IPS-NIHi11 (cell line): Measurements from ENCODE around the gene ADORA2A.
"Not testable (repeated sequence)": the region's sequence is repeated elsewhere in the genome, so short reads cannot be mapped to it uniquely, and the experiment has no call there.

ENCODE experiments used
- DNase-seq: peaks from one replicate; pipeline ENCODE4 v3.0.0; 2012; ENCODE audit warnings: mixed read lengths, low spot score

The ADORA2A gene

DNA sequence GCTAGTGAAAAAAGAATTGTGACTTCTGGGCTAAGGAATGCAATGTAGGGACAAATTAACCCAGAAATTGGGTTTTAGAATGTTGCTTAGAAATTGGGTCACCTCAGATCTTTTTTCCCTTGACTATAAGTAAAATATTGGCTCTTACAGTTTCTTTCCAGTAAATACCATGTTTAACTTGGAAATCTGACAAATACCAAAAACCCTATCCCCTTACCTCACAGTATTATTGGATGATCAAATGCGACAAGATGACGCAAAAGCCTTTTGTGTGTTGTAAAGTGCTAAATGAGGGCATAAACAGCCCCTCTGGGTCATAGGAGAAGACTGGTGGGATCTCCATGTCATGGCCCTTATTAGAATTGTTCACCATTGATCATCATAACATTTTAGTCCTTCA, 61.6 kb downstream of the ADORA2A start:
- no peak for DNase-seq

DNA sequence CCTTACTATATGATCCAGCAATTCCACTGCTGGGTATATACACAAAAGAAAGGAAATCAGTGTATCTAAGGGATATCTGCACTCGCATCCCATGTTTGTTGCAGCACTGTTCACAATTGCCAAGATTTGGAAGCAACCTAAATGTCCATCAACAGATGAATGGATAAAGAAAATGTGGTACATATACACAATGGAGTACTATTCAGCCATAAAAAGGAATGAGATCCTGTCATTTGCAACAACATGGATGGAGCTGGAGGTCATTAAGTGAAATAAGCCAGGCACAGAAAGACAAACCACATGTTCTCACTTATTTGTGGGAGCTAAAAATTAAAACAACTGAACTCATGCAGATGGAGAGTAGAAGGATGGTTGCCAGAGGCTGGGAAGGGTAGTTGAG, 62.0 kb downstream of the ADORA2A start:
- DNase-seq, result not testable (repeated sequence)
